Lower leg skin (tissue), 4 donors: Measurements from ENCODE around the gene NSUN2. TPM values are rescaled to one million over a fixed set of nuclear protein-coding genes. Genes with fewer than 3 reads are reported as not detected.

Experiments used
- DNase-seq, 2 donors: peaks; one replicate each; pipeline ENCODE4 v3.0.0-alpha.2; 2019; ENCODE audit warnings: low spot score in 2 of 2
- H3K4me3 ChIP-seq: fragments of 200-600 bp; sonication (generic); 2 replicates; pipeline ENCODE4 v1.5.1; 2017; ENCODE audit warnings: mild to moderate bottlenecking, low read depth; ENCODE audit not compliant: poor library complexity, severe bottlenecking
- POLR2A ChIP-seq, 2 donors: fragments of 450-650 bp; IDR thresholded peaks; one replicate each; pipeline ENCODE4 v1.6.1; 2016 to 2017; ENCODE audit warnings: antibody characterized with exemption in 2 of 2, mild to moderate bottlenecking in 1 of 2, moderate library complexity in 1 of 2
- WGBS, 2 donors: methylation state at CpG; one replicate each; pipeline ENCODE4 v1.1.5; 2018; 5-methylcytosine and 5-hydroxymethylcytosine counted together
- intact Hi-C: fragments of 100-400 bp; cut with DNase I; formaldehyde crosslinking; loops from one replicate; pipeline ENCODE4 v1.15.0; 2023; ENCODE audit warnings: low total_unique reads
- total RNA-seq, 4 donors: library from RNA; depleted of rRNA; stranded (reverse); fragments of >200 nt; gene quantifications; one replicate each; pipeline ENCODE4 v1.1.0, GENCODE V29; 2016
- TF ChIP-seq, protein P1 (sequence below), 3 donors: fragments of 450-650 bp; IDR thresholded peaks; one replicate each; pipeline ENCODE4 v1.5.1; 2016; ENCODE audit warnings: antibody characterized with exemption in 3 of 3, mild to moderate bottlenecking in 3 of 3, moderate library complexity in 2 of 3

Gene NSUN2
- total RNA-seq, 4 donors from 2014 or later = 43.0 to 54.0 (median 47.9) TPM

DNA sequence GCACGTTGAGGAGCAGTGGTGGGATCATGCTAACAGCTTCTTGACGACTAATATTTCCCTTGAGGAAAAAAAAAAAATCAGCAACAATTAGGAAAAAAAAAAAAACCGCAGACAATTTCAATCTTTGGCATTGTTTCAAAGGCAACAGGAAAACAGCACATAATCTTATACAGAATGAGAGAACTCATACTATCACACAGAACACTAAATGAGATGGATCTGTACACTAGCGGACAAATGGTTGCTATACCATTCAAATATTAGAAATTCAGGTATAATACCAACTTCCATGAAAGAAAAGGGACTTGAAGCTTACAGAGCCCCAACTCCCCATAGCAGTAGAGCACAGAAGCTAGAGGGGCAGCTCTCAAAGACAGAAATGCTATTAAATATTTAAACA is 9.6 kb downstream of the NSUN2 start:
- TF ChIP-seq, protein P1, sequence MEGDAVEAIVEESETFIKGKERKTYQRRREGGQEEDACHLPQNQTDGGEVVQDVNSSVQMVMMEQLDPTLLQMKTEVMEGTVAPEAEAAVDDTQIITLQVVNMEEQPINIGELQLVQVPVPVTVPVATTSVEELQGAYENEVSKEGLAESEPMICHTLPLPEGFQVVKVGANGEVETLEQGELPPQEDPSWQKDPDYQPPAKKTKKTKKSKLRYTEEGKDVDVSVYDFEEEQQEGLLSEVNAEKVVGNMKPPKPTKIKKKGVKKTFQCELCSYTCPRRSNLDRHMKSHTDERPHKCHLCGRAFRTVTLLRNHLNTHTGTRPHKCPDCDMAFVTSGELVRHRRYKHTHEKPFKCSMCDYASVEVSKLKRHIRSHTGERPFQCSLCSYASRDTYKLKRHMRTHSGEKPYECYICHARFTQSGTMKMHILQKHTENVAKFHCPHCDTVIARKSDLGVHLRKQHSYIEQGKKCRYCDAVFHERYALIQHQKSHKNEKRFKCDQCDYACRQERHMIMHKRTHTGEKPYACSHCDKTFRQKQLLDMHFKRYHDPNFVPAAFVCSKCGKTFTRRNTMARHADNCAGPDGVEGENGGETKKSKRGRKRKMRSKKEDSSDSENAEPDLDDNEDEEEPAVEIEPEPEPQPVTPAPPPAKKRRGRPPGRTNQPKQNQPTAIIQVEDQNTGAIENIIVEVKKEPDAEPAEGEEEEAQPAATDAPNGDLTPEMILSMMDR (IDR thresholded peaks at IDR 0.05) = no peak
- no peak for TF ChIP-seq POLR2A (IDR thresholded peaks at IDR 0.05)
- intact Hi-C loops = no loop called here
- H3K4me3 ChIP-seq = no peak overlapping the region
- no peak for DNase-seq
- WGBS, 2 donors = 83 to 88% methylated on average over 4 of the region's 4 CpGs

DNA sequence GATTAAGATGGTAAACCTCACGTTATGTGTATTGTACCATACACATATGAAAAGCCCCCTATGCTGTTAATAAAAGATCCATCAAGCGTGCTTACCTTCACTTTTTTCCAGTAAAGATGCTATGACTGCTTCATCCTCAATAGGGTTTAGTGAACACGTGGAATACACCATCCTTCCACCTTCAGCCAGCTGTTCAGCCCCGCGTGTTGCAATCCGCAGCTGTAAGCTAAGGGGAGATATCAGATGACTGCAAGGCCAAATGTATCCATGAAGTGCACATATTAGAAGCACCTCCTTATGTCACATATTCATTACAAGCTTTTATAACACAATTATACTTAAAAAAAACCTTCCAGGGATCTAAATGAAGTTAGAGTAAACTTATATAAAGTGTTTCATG is 16.2 kb downstream of the NSUN2 start:
- no peak overlapping the region for H3K4me3 ChIP-seq
- DNase-seq = no peak
- TF ChIP-seq, protein P1 (IDR thresholded peaks at IDR 0.05) = no peak
- no peak for TF ChIP-seq POLR2A (IDR thresholded peaks at IDR 0.05)
- intact Hi-C loops = no loop called here
- 88 to 92% methylated on average over 6 of the region's 6 CpGs for WGBS, 2 donors

DNA sequence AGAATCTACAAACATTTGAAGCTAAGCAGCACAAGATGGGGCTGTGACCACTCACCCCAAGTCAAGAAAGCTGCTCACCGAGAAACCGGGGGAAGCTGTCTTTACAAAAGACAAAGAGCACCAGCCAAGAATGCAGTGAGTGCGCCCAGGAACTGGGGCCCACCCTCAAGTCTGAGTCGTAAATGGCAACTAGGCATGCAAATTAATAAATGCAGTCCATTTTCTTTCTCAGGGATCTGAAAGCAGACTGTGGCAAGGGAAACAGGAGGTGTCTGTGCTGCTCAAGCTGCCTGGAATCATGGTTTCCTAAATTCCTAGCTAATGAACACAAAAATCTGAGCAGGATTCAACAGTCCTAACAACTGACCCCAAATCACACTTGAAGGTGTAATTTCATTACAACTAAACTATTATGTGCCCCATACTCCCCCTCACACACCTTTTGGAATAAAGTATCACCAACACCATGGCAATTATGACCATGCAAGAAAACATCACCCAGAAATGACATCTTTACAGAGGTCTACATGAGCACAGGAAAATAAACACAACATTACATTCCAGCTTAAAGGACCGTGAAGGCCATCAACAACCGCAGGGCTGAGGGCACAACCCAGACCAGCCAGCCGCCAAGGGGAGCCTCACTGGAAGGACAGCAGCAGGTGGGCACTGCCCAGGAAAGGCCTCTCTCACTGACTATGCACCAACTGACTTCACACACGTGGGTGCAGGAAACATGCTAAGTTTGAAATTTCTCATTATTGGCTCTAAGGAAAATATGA is 17.6 kb downstream of the NSUN2 start:
- no peak for TF ChIP-seq POLR2A (IDR thresholded peaks at IDR 0.05)
- TF ChIP-seq, protein P1 (IDR thresholded peaks at IDR 0.05) = no peak
- WGBS, 2 donors = 76 to 81% methylated on average over 8 of the region's 8 CpGs
- no peak for DNase-seq
- intact Hi-C loops = no loop called here
- no peak overlapping the region for H3K4me3 ChIP-seq

DNA sequence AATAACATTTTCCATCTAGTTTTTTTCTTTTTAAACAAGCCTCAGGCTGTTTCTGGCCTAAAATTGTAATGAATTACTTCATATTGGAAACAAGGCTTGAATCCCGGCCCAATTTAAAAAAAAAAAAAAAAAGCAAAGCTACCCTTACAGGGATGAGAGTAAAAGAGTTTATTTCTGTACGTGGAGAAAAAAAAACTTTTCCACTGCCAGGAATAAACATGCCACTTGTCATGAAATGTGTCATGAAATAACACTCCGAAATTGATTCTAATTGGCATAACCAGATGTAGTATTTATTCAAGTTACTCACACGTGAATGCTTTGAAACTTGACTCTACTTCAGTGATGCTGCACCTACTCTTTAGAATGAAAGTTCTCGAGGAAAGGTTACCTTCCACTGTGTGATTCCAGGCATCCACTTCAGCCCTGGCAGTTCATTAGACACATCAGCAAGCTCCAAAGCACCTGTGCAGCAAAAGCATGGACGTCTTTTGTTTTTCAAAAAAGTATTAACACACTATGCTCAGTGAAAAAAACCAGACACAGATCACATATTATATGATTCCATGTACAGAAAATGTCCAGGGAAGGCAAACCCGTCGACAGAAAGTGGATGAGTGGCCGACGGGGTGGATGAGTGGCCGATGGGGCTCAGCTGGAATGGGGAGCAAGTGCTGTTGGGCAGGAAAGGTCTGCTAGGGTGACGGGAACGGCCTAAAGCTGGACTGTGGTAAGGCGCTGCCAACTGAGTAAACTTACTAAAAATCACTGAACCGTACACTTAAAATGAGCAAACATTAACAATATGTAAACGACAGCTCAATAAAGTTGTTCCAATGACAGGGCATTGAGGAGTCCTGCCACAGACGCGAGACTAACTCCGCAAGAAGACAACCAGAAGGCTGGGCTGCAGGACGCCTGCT is 21.2 kb downstream of the NSUN2 start:
- intact Hi-C loops = no loop called here
- whole genome bisulfite sequencing, 2 donors = 87 to 88% methylated on average over 20 of the region's 20 CpGs
- no peak for DNase-seq
- H3K4me3 ChIP-seq = no peak overlapping the region
- TF ChIP-seq, protein P1 (IDR thresholded peaks at IDR 0.05) = no peak
- TF ChIP-seq POLR2A (IDR thresholded peaks at IDR 0.05) = no peak

DNA sequence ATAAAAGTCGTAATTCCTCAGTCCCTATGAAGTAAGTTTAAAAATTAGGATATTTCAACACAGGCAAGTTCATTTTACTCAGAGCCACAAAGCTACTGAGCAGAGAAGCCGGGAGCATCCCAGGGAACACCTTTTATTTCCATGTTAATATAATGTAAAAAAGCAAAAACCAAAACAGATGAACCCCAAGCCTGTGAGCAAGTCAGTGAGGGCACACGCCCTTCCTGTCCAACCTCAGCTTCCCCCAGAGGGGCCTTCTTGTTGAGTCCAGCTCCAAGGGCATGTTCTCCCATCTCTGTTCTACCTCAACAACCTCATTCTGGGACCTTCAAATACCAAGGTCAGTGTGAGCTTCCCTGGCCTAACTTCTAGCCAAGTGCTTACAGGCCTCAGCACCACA is 24.8 kb downstream of the NSUN2 start:
- intact Hi-C loops = no loop called here
- 89 to 94% methylated on average over 3 of the region's 3 CpGs for whole genome bisulfite sequencing, 2 donors
- DNase-seq = no peak
- TF ChIP-seq POLR2A (IDR thresholded peaks at IDR 0.05) = no peak
- TF ChIP-seq, protein P1 (IDR thresholded peaks at IDR 0.05) = no peak
- no peak overlapping the region for H3K4me3 ChIP-seq
